Thymus (tissue), 11 donors: ENCODE measurements around the gene BMPR1A. TPM values are rescaled to one million over a fixed set of nuclear protein-coding genes. Genes with fewer than 3 reads are reported as not detected.
"Not testable (repeated sequence)": the region's sequence is repeated elsewhere in the genome, so short reads cannot be mapped to it uniquely, and the experiment has no call there.

Experiments used
- DNase-seq, 9 donors: peaks; one replicate each; pipeline ENCODE4 v3.0.0-alpha.2; 2013; ENCODE audit warnings: low spot score in 9 of 9, low read depth in 6 of 9, missing footprints in 1 of 9
- H3K27ac ChIP-seq, 2 donors: one replicate each; pipeline ENCODE4 v1.5.1; 2013; ENCODE audit warnings: control low read depth in 1 of 2, low read depth in 1 of 2, low read length in 1 of 2, mild to moderate bottlenecking in 1 of 2, moderate library complexity in 1 of 2
- H3K27me3 ChIP-seq, 2 donors: one replicate each; pipeline ENCODE4 v1.5.1; 2013; ENCODE audit warnings: low read length in 1 of 2; ENCODE audit not compliant: control insufficient read depth in 2 of 2, insufficient read depth in 1 of 2
- H3K36me3 ChIP-seq, 2 donors: one replicate each; pipeline ENCODE4 v1.5.1; 2013; ENCODE audit warnings: low read length in 1 of 2, mild to moderate bottlenecking in 1 of 2, moderate library complexity in 1 of 2; ENCODE audit not compliant: control insufficient read depth in 2 of 2, insufficient read depth in 2 of 2
- H3K4me1 ChIP-seq, 2 donors: one replicate each; pipeline ENCODE4 v1.5.1; 2013; ENCODE audit warnings: low read length in 2 of 2; ENCODE audit not compliant: control insufficient read depth in 2 of 2, insufficient read depth in 2 of 2
- H3K4me3 ChIP-seq, 2 donors: one replicate each; pipeline ENCODE4 v1.5.1; 2013; ENCODE audit warnings: low read length in 2 of 2, control low read depth in 1 of 2, mild to moderate bottlenecking in 1 of 2
- H3K9me3 ChIP-seq, 2 donors: one replicate each; pipeline ENCODE4 v1.5.1; 2013; ENCODE audit warnings: low read length in 1 of 2, mild to moderate bottlenecking in 1 of 2; ENCODE audit not compliant: control insufficient read depth in 2 of 2, insufficient read depth in 1 of 2
- WGBS: extraction: QIAGEN DNeasy Blood & Tissue Kit; methylation state at CpG from one replicate; pipeline ENCODE4 v1.1.7; 2013; 5-methylcytosine and 5-hydroxymethylcytosine counted together
- polyA plus RNA-seq: library from polyadenylated mRNA; stranded (reverse); fragments of 200-250 nt; gene quantifications from one replicate; pipeline ENCODE4 v1.2.3, GENCODE V29; 2013
- total RNA-seq: library from RNA; stranded (reverse); fragments of 120-200 nt; gene quantifications from one replicate; pipeline ENCODE4 v1.2.4, GENCODE V29; 2013
- donor health status: healthy.

BMPR1A gene
- total and polyA plus RNA-seq, 2 donors = 5.5 to 10.4 TPM

DNA sequence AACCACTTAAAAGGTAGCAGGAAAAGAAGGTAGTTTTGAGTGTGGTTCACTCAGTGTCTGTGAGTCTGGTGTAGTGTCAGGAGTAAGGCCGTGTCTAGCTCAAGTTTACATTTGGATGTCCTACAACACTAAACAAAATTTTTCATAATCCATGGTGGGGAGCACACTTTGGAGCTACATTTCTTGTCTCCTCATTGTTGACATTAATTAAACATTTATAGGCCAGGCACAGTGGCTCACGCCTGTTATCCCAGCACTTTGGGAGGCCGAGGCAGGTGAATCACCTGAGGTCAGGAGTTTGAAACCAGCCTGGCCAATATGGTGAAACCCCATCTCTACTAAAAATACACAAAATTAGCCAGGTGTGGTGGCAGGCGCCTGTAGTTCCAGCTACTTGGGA, 21.1 kb upstream of the BMPR1A start:
- not testable (repeated sequence) for H3K4me3 ChIP-seq, H3K4me1 ChIP-seq, H3K9me3 ChIP-seq, H3K27ac ChIP-seq, H3K36me3 ChIP-seq, DNase-seq, H3K27me3 ChIP-seq
- WGBS = 92% methylated on average over 4 of the region's 4 CpGs

DNA sequence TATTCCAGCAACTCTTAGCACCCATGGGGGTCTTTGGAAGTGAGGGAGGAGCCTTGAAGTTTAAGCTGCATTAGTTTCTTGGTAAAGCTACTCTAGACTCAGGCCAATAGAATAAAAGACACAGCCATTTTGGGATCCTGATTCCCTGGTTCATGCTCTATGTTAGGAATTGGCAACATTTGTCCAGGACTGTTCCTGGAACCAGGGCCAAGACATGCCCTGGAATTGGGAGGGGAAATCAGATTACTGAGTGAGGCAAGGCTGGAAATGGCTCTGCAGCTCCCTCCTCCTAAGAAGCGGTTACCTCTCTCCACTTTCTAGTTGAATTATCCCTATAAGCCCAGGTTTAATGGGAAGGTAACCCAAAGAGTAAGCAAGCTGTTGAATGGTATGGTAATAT, 14.2 kb upstream of the BMPR1A start:
- no peaks in the 10 kb centered on the region for H3K36me3 ChIP-seq
- no peaks in the 10 kb centered on the region for H3K4me1 ChIP-seq
- no peak overlapping the region for H3K27ac ChIP-seq
- H3K9me3 ChIP-seq = no peaks in the 10 kb centered on the region
- no peak for DNase-seq
- 100% methylated on average over 1 of the region's 1 CpG for WGBS
- H3K4me3 ChIP-seq = no peak overlapping the region
- H3K27me3 ChIP-seq = no peaks in the 10 kb centered on the region

DNA sequence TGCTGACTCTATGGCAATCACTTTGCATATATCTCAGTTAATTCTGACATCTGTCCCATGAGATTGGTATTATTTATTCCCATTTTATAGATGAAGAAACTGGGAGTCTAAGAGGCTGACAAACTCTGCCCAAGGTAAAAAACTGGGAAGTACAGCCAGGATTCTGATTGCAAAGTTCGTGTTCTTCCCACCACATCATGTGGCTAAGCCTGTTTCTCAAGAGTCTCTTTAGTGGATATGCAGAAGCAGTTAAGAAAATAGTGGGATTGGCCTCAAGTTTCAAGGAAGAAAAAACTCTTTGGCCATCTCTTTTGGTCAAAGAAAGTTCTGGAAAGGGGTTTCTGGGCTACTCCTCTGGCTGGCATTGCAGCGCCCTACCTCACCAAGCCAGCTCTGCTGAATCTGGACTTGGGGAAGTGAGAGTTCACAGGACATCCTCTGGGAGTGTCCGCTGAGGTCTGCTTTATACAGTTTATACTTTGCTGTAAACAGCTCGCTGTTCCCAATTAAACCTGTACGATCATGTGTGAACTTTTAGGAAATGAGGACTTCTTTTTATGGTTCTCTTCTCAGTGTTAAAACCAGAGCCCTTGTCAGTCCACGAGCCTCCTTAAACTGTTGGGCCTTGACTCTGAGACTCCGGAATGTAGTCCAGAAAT, 12.2 kb upstream of the BMPR1A start:
- no peak for DNase-seq
- H3K36me3 ChIP-seq = no peaks in the 10 kb centered on the region
- WGBS = 85% methylated on average over 7 of the region's 7 CpGs
- no peaks in the 10 kb centered on the region for H3K27me3 ChIP-seq
- no peaks in the 10 kb centered on the region for H3K4me1 ChIP-seq
- H3K9me3 ChIP-seq = no peaks in the 10 kb centered on the region
- no peak overlapping the region for H3K4me3 ChIP-seq
- H3K27ac ChIP-seq = no peak overlapping the region

DNA sequence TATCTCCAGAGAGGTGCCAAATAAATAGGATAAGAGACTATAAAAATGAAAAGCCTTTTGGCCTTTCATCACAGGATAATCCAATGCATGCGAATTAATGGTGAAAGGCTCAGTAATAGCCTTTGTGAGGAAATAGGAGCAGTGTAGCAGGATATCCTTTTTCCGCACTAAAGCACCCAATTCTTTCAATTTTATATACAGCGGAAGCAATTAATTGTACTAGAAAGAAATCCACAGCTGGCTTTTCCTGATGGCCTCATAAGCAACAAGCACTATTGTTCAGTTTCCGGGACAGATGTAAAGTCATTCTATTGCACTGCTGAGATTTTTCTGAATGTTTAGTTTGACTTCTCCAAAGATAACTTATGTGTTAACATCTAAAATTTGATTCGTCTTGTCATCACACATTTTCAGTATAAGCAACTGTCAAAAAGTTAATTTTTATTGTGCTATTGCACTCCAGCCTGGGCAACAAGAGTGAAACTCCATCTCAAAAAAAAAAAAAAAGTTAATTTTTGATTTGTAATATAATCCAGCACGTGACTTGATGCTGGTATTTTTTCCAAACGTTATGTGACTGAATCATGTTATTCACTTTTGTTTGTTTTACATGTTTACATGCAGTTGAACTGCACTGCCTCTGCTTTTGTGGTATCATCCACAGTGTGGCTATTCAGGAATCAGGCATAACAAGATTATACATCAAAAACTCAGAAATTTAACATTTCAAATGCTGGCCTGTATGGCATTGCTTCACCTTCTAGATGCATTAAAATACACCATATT, 8.4 kb upstream of the BMPR1A start:
- Histone ChIP-seq H3K27me3 (peaks cover 0 to 7% of the 10 kb centered on the region in 2 donors), H3K27ac (no peak overlapping the region), H3K4me3 (no peak overlapping the region), H3K36me3 (no peaks in the 10 kb centered on the region), H3K9me3 (no peaks in the 10 kb centered on the region), H3K4me1 (no peaks in the 10 kb centered on the region)
- WGBS = 18% methylated on average over 7 of the region's 7 CpGs
- no peak for DNase-seq

DNA sequence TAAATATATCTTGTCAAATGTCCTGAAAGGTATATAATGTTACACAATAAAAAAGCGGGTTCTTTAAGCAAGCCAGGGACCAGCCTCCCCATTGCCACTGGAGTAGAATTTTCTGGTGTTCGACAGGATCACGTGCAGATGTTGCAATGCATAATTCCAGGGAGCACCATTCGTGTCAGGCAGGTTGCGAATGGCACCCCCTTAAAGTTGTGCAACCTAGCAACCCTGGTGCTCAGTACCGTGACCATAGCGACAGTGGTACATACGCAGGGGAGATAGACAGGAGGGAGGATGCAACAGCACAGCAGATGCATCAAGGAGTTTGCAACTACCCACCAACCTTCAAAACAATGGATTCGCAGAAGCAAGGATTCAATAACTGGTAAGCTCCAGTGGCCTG, 6.6 kb upstream of the BMPR1A start:
- Histone ChIP-seq H3K4me1 (no peaks in the 10 kb centered on the region), H3K9me3 (no peaks in the 10 kb centered on the region), H3K27ac (no peak overlapping the region), H3K36me3 (no peaks in the 10 kb centered on the region), H3K4me3 (no peak overlapping the region), H3K27me3 (peaks cover 10 to 24% of the 10 kb centered on the region in 2 donors)
- 96% methylated on average over 9 of the region's 9 CpGs for WGBS
- DNase-seq = no peak

DNA sequence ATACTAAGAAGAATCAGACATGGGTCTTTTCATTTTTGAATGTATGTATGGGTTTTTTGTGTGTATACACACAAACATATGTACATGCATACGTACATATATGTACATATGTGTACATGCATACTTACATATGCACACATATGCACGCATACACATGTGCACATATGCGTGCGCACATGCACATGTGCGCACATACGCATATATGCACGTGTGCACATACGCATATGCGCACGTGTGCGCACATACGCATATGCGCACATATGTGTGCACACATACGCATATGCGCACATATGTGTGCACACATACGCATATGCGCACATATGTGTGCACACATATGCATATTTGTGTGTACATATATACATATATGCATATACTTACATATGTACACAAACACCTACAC, 4.9 kb upstream of the BMPR1A start:
- no peaks in the 10 kb centered on the region for H3K9me3 ChIP-seq
- no peaks in the 10 kb centered on the region for H3K36me3 ChIP-seq
- peaks cover 23 to 38% of the 10 kb centered on the region in 2 donors for H3K27me3 ChIP-seq
- no peak overlapping the region for H3K27ac ChIP-seq
- H3K4me1 ChIP-seq = peaks cover 4 to 6% of the 10 kb centered on the region in 2 donors
- DNase-seq = no peak
- H3K4me3 ChIP-seq = no peak overlapping the region
- 98% methylated on average over 17 of the region's 17 CpGs for WGBS

DNA sequence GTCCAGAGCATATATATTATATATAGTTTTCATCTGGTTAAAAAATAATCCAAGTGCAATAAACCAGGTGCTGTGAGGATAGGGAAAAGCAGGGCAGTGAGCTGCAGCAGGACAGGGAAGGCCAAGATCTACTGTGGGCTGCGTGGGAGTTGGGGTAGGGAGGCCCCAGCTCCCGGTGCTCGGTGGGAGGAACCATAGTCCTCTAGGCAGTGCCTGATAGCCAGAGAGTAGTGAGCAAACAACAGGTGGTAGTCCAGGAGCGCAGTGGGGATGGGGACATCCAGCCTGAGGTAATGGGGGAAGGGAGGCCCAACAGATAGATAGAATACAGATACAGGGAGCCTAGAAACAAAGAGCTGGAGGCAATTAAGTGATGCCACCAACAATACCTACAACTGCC, 4.1 kb upstream of the BMPR1A start:
- H3K36me3 ChIP-seq = no peaks in the 10 kb centered on the region
- H3K9me3 ChIP-seq = no peaks in the 10 kb centered on the region
- no peak overlapping the region for H3K4me3 ChIP-seq
- DNase-seq = no peak
- peaks cover 6 to 7% of the 10 kb centered on the region in 2 donors for H3K4me1 ChIP-seq
- WGBS = 98% methylated on average over 4 of the region's 4 CpGs
- peaks cover 30 to 46% of the 10 kb centered on the region in 2 donors for H3K27me3 ChIP-seq
- H3K27ac ChIP-seq = no peak overlapping the region

DNA sequence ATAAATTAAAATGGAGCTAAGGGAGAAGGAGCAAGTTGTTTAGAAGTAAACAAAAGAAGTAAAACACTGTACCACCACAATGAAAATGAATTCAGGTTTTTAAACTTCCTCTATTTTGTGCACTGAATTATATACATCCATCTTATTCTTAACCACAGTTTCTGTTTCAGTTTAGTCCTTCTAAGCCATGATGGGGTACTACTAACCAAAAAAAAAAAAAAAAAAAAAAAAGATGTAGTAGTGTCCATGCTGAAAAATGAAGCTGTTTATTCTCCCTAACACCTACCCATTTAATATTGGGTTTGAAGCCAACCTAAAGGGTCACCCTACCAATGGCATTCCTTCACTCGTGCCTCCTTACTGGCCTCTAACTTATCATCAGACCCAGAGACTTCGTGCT, 3.4 kb upstream of the BMPR1A start:
- Histone ChIP-seq H3K36me3 (no peaks in the 10 kb centered on the region), H3K9me3 (no peaks in the 10 kb centered on the region), H3K27ac (no peak overlapping the region), H3K27me3 (peaks cover 37 to 53% of the 10 kb centered on the region in 2 donors), H3K4me3 (no peak overlapping the region), H3K4me1 (peaks cover 6 to 11% of the 10 kb centered on the region in 2 donors)
- WGBS = 99% methylated on average over 2 of the region's 2 CpGs
- no peak for DNase-seq

DNA sequence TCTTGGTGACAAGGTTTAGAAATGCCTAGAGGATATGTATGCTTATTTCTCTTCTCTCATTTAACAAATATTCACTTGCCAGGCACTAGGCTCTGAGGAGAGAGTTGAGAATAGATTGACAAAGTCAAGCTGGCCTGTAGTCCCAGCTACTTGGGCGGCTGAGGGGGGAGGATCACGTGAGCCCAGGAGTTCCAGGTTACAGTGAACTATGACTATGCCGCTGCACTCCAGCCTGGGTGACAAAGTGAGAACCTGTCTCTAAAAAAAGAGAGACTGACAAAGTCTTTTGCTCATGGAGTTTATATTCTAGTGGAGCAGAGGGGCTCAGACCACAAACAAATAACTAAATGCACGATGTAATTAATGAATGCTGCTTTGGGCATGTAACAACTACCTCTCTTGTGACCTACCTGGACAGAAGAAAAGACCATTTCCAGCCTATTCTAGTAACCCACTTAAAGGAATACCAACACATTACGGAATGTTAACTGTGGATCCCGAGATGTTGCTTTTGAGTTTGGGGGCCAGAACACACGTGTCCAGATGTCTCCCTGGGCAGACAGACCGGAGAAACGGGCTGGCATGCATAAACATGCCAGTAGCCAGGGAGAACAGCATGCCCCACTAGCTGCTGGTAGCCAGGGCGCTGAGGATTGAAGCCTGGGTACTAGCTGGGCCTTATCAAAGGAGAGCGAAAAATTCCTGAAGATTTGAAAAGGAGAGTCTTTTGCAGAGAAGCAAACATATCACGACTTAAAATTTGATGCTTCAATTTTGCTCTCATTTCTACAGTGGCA, 2.6 kb upstream of the BMPR1A start:
- H3K27ac ChIP-seq = no peak overlapping the region
- WGBS = 95% methylated on average over 12 of the region's 12 CpGs
- H3K27me3 ChIP-seq = peaks cover 37 to 61% of the 10 kb centered on the region in 2 donors
- no peaks in the 10 kb centered on the region for H3K9me3 ChIP-seq
- DNase-seq = no peak
- H3K4me1 ChIP-seq = peaks cover 6 to 11% of the 10 kb centered on the region in 2 donors
- no peaks in the 10 kb centered on the region for H3K36me3 ChIP-seq
- no peak overlapping the region for H3K4me3 ChIP-seq
